GM10248 (cell line): ENCODE data around the gene FAM229A.

ENCODE experiments used
- CTCF ChIA-PET: fragments of 300-600 bp; sonication (Branson Sonifier 250); formaldehyde crosslinking; extraction: SDS; loops from one replicate; lab custom pipeline; 2021; ENCODE audit warnings: antibody characterized with exemption; lab: Yijun Ruan, JAX
- POLR2A ChIA-PET: fragments of 350-650 bp; sonication (Branson Sonifier 250); formaldehyde crosslinking; extraction: SDS; loops from one replicate; lab custom pipeline; 2020; ENCODE audit warnings: antibody characterized with exemption; lab: Yijun Ruan, JAX
- DNase-seq: peaks from one replicate; pipeline ENCODE4 v3.0.0; 2012; ENCODE audit errors: extremely low spot score
- TF ChIP-seq, protein P1 (sequence below): IDR thresholded peaks from 2 replicates; pipeline ENCODE4 v1.5.1; 2012; ENCODE audit warnings: mild to moderate bottlenecking, low read depth; ENCODE audit errors: extremely low read depth, missing control alignments, control extremely low read depth

Gene FAM229A

DNA sequence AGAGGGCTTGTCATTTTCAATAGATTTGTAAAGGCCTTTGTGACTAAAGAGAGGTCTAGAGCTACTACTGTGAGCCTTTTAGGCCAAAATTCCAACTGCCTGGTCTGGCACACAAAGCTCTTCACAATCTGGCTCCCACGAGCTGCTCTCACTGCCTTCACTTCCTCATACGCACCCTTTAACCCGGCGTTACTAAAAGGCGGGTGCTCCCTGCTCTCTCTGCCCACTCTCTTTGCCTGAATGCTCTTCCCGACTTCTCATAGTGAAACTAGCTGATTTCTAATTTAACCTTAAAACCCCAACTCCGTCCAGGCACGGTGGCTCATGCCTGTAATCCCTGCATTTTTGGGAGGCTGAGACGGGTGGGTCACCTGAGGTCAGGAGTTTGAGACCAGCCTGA, 17.8 kb upstream of the FAM229A start:
- TF ChIP-seq, protein P1, sequence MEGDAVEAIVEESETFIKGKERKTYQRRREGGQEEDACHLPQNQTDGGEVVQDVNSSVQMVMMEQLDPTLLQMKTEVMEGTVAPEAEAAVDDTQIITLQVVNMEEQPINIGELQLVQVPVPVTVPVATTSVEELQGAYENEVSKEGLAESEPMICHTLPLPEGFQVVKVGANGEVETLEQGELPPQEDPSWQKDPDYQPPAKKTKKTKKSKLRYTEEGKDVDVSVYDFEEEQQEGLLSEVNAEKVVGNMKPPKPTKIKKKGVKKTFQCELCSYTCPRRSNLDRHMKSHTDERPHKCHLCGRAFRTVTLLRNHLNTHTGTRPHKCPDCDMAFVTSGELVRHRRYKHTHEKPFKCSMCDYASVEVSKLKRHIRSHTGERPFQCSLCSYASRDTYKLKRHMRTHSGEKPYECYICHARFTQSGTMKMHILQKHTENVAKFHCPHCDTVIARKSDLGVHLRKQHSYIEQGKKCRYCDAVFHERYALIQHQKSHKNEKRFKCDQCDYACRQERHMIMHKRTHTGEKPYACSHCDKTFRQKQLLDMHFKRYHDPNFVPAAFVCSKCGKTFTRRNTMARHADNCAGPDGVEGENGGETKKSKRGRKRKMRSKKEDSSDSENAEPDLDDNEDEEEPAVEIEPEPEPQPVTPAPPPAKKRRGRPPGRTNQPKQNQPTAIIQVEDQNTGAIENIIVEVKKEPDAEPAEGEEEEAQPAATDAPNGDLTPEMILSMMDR = no peak
- POLR2A ChIA-PET = no interaction called here
- CTCF ChIA-PET = interaction anchor here (1.2 to 1.4 kb wide), 2 partner anchors 12 to 21 kb away, joined by 3 read pairs; no protein-coding TSS in a partner anchor
- DNase-seq = no peak

DNA sequence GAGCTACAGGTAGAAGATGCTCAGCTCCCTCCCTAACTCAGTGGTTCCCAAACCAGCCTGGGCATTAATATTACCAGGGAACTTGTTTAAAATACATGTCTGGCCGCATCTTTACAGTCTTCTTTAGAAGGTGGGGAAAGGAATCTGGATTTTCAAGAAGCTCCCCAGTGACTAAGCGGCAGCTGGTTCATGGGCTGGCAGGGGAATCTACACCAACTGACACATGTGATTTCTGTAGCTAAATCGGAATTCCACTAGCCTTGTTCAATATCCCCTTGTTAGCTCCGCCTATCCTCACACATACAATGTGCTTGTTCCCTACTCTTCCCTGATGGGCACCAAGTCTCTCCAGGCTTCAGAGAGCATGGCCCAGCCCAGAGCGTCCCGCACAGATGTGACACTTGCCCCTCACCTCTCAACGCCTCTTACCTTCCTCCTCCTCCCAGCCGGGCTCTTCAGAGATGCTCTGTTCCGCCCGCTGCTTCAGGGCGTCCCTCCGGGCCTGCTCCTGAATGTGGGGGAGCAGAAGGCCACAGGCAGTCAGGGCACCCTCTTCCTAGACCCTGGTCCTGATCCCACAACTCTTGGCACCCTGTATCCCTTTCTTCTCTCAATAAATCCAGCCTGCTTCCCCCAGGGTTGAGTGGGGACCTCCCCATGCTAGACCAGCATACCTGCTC, 15.4 kb upstream of the FAM229A start:
- CTCF ChIA-PET = interaction anchor here (0.7 to 2.1 kb wide), 8 partner anchors 9 to 162 kb away, joined by 3 to 9 read pairs (median 4); partner anchors contain the start of gene BSDC1
- DNase-seq = no peak
- TF ChIP-seq, protein P1 = no peak
- POLR2A ChIA-PET = interaction anchor here (0.6 to 1.4 kb wide), 3 partner anchors 41 to 338 kb away, joined by 5 to 6 read pairs (median 5); partner anchors contain the start of gene MARCKSL1

DNA sequence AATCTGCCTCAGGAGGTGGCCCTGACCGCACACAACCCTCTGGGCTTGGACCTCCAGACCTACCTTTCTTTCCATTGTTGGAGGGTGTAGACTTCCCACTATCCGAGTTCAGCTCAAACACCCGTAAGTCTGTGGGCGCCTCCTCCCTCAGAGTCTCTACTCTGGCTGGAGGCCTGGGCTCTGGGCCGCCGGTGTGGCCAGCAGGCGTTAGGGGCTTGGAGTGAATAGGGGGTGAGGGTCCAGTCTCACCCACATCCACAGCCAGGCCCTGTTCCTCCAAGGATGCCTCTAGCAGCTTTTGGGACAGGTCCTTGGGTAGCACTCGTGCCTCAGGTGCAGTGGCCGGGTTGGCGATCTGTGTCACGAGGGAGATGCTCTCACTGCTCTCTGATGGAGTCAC, 13.9 kb upstream of the FAM229A start:
- no peak for DNase-seq
- ChIA-PET CTCF (interaction anchor here (1.1 to 2.1 kb wide), 5 partner anchors 10 to 161 kb away, joined by 3 to 9 read pairs (median 4); partner anchors contain the start of gene BSDC1), POLR2A (interaction anchor here (1.4 kb wide), 1 partner anchor 40 kb away, joined by 6 read pairs; the partner anchor contains the start of gene MARCKSL1)
- TF ChIP-seq, protein P1 = no peak

DNA sequence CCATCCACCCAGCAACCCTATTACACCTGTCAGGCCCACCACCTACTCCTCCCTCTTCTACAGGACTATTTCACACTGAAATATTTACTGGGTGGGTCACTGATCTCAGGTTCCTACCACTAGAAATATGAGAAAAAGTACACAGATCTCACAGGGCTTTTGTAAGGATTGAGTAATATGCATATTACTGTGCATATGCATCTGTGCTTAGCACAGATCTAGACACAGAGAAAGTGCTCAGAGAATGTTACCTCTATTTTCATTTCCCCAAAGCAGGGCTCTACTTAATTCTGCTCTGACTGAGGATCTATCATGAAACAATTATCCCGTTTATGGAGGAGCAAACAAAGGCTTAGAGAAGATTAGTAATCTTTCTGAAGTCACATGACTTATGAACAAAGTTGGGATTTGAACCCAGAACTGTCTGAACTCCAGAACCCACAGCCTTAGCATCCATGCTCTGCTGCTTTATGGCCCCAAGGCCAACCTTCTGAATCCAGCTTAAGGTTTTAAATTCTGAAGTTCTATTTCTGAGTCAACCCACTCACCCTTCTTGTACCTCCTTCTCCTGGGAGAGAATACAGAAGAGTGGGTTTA, 11.8 kb upstream of the FAM229A start:
- CTCF ChIA-PET = interaction anchor here (1.3 to 1.4 kb wide), 2 partner anchors 26 to 126 kb away, joined by 3 to 4 read pairs; no protein-coding TSS in a partner anchor
- TF ChIP-seq, protein P1 = no peak
- no peak for DNase-seq
- POLR2A ChIA-PET = no interaction called here

DNA sequence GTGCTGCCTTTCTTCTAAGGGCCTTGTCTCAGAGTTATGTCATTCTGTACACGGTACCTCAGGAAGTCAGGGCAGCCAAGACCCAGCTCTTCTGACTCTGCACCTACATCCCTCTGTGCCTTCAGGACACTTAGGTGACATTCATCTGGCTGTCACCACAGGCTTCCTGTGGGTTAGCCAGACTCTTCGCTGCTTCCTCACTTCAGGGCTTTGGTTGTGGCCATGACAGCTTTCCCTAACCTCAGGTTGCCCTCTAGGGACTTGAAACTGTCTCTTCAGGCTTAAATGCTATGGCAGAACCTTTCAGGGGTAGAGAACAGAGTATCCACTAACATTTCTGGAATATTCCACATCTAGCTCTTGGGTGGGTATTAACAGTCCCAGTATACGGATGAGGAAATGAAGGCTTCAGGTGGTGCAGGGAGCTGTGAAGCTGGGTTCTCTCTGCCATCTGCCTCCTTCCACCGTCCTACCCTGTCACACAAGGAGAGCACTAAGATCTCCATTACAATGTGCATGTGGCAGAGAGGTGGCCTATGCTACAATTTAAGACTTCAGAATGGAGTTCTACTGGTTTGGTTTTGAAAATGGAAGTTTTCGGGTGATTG, 10.0 kb upstream of the FAM229A start:
- CTCF ChIA-PET = interaction anchor here (0.8 to 1.9 kb wide), 8 partner anchors 12 to 157 kb away, joined by 3 to 5 read pairs (median 4); partner anchors contain the start of gene BSDC1
- peak; percentile 42 for DNase-seq
- TF ChIP-seq, protein P1 = peak; percentile 17
- POLR2A ChIA-PET = interaction anchor here (0.7 to 1.8 kb wide), 2 partner anchors 10 to 37 kb away, joined by 5 to 10 read pairs; partner anchors contain the start of gene MARCKSL1
